ENCODE measurements around the gene GNAS.
A peak's percentile ranks its signal among the peaks of the same experiment; 100 is the strongest.

GNAS gene

DNA sequence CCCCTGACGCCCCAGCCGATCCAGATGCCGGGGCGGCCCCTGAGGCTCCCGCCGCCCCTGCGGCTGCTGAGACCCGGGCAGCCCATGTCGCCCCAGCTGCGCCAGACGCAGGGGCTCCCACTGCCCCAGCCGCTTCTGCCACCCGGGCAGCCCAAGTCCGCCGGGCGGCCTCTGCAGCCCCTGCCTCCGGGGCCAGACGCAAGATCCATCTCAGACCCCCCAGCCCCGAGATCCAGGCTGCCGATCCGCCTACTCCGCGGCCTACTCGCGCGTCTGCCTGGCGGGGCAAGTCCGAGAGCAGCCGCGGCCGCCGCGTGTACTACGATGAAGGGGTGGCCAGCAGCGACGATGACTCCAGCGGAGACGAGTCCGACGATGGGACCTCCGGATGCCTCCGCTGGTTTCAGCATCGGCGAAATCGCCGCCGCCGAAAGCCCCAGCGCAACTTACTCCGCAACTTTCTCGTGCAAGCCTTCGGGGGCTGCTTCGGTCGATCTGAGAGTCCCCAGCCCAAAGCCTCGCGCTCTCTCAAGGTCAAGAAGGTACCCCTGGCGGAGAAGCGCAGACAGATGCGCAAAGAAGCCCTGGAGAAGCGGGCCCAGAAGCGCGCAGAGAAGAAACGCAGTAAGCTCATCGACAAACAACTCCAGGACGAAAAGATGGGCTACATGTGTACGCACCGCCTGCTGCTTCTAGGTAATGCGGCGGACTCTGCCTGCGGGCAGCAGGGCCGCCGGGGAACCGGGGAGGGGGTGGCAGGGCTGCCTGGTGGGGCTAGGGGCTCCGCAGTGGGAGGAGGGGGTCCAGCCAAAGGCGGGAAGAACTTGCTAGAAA, 2.3 kb downstream of the GNAS start:
- DNase-seq = no peak

DNA sequence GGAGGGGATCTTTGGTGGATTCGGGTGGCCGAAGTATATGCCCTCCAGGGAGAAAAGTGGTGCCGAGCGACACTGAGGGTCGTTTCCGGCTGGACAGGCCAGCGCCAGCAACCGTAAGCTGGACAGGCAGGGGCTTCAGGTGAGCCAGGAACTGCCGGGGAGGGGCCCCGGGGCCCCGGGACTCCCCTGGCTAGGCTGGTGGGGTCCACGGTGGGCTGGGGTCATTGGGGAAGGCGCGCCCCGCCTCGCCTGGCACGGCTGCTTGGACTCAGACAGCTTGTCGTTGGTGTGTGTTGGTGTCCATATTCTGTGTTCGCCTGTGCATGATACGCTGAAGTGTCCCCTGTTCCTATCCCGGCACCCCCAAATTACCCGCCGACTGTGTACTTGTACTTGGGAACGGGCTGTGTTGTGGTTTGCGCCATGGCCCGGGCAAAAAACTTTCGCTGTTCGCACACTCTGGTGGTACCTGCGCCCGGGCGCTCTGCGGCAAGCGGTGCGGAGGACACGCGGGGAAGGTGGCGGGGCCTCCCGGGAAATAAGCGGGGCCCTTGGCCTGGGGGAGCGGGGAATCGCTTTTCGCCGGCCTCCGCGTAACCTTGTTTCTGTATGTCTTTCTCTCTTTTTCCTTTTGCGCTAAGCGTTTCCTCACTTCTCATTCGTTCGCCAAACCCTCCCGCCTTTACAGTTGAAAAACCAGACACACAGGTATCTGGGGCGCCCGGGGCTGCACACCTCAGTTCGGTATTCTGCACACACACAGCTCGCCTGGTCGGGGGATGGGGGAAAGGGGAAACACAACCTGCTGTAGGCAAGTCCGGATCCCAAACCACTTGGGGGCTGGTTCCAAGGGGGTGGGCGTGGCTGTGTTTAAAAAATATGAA, 3.2 kb downstream of the GNAS start:
- DNase-seq = no peak

DNA sequence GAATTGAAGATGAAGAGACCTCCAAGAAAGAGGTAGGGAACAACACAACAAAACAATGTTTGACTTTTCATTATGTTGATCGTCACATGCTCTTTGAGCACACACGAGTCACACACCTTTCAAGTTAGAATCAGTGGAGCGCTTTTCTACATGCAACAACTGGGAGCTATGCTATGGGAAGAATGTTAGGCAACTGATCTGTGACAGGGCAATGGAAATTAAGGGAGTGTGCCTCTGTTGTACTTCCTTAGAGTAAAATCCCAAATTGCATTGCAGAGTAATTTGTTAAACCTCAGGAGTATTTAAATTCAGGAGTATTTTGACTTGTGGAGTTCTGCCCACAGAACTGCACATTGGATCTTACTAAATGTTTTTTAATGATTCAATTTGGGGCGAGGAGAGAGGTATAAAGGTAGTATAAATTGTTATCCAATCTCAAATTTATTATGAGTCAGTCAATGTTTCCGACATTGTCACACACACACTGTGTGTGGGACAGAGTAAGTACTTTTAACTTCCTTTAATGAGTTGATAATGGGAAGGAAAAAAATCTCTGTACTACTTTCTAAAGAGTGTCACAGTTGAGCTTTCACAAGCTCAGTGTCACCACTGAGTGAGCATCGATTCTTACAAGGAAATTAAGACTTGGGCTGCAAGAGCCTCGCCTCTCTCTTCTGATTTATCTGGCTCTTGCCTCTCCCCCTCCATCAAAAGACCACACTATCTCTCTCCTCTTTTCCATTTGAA, 10.7 kb downstream of the GNAS start:
- DNase-seq = no peak

DNA sequence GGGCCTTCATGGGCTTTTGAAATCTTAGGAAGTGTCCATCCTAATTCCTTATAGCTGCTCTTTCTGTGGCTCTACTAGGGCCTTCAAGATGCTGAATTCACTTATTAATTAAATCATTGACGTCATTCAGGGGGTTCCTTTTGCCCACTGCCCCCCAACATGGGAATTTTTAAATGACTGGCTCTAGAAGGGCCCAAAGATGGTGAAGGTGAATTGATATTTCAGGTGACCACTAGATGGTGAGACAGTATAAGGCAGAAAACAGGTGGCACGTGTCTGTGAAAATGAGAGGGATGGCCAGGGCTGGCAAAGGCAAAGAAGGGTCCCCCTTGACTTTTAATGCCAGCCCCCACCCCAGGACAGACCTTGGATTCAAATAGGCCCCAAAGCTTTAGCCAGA, 11.8 kb downstream of the GNAS start:
- DNase-seq = no peak

DNA sequence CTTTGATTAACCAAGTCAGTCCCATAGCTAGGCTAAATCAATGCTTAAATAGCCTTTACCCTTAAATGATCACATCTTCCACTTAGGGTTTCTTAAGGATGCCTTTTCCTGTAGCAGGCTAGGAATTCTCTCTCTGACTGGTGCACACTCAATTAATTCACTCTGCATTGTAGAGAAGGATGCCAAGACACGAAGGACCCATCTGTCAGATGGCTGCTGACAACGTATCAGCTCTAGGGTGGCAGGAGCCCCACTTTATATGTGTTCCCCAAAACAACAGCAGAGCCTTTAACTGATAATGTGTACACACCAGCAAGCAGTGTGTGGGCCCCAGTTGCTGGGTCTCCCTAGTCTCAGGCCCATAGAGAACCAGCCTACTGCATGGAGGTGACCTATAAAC, 13.3 kb downstream of the GNAS start:
- no peak for DNase-seq

DNA sequence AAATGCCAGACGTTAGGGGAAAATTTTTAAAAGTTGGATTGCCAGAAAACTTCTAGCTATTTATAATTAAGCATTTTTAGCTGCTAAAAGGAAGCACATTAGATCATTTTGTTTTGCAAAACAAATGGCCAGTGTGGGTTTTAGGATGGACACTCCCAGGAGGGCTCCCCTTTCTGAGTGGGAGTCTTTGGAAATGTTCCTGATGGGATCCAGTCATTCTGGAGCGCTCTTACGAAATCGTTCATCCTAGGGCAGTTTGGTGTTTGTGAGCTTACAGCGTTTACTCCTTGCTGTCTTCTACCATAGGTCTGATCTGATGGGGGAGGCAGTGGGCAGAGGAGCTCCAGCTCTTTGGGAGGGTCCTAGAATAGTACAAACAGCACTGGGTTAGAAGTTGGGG, 14.7 kb downstream of the GNAS start:
- no peak for DNase-seq

DNA sequence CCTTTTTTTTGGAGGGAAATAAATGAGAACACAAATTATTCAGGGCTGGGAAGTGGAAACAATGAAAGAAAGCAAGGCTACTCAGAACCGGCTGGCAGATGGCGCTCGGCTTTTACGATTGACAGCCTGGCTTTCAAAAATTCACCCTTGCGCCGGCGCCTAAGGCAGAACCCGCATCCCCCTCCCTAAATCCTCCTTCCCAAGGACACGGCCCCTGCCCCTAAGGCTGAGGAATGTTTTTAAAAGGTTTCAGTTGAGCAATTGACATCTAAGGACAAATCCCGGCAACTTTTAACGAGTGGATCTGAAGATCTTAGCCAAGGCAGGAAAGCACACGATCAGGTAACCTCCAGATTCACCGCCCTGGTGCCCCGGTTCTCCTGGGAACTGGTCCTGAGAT, 16.3 kb downstream of the GNAS start:
- no peak for DNase-seq

DNA sequence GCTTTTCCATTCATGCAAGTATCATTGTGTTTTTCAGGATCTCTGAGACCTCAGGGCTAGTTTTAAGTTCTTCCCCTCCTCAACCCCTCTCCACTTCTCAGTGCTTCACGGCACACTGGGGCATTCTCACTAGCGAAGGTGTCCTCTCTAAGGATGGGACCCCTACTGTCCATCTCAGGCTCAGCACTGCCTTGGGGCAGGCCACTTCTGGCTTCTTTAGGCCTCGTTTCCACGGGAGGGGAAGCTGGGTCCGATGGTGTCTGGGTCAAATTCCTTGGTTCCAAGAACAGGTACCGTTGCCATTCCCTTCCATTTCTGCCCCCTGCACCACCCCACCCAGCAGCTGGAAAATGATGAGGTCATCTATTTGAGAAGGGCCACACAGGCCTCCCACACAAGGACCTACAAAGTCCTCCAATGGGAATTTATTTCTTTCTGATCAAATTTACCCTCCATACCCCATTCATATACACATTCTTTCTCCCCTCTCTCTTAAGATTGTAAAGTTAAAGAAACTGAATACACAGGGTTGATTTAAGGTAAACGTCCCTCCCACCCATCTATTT, 17.2 kb downstream of the GNAS start:
- DNase-seq = no peak

DNA sequence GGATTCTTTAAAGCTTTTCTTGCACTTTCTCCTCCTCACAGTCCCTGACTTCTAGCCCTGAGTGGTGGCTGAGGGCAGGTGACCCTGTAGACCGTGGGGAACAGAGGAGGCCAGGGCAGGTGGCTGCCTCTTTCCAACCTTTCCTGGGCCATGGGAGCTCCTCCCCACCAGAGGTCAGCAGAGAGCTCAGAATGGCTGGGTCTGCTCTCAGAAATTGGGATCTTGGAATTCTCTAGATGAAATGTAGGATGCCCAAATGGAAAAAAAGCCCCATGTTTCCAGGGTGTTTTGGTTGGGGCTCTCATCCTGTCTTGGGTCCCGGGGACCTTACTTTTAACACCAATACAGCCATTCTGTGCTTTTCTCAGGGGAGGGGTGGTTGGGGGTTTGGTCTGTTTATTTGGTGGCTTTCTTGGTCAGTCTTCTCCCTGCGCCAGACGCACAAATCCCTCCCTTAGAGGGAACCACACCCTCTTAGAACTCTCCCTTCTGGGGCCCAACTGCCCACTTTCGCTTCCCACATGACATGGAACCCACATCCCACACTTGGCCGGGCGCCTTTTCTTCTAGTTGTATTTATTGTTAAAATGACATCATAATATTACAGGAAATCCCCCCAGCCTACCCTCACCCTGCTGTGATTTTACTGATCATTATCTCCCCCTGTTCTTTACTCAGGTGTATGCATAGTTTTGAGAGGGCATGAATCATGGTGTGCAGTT, 17.9 kb downstream of the GNAS start:
- DNase-seq = peak; percentile 17

DNA sequence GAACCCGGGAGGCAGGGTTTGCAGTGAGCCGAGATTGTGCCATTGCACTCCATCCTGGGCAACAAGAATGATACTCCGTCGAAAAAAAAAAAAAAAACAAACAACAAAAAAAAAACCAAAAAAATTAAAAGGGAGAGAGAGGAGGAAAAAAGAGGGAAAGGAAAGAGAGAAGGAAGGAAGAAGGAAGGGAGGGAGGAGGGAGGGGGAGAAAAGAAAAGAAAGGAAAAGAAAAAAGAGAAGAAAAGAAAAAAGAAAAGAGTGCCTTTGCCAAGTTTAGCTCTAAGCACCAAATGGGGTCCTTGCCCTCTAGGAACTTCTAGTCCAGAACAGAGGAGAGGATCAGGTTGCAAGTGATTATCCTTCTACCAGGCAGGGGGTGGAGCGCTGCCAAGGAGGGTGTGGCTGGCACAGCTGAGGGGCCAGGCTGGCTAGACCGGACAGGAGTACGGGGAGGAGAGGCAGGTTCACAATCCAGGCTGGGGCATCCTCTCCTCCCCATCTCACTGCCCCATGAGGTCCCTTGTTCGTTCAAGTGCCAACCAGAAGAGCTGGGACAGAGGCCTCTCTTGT, 19.1 kb downstream of the GNAS start:
- no peak for DNase-seq

DNA sequence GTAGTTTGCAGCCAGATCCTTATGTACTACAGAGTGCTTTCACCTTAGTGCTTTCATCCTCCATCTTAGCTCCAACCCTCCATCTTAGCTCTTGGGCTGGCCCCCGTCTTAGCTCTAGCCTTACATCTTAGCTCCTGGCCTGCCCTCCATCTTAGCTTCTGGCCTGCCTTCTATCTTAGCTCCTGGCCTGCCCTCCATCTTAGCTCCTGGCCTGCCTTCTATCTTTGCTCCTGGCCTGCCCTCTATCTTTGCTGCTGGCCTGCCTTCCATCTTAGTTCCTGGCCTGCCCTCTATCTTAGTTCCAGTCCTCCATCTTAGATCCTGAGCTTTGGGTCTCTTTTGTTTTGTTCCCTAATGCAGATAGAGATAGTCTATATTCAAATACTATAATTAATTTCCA, 22.0 kb downstream of the GNAS start:
- DNase-seq = no peak

DNA sequence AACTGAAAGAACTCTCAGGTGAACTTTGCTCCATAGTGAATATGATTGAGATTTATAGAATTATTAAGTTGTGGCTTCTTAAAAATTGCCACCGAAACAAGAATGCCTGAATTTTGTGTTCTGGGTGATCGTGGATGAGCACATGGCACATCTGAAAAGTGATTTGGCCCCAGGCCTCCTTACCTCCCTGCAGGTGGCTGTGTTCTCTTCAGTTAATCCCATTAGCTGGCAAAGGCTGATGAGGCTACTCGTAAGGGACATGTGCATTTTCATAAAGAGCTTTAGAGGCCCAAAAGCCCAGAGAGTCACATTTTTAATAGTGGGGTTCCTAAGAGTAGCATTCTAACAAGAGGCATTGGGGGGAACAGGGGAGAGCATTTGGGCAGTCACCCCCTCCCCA, 22.6 kb downstream of the GNAS start:
- no peak for DNase-seq

DNA sequence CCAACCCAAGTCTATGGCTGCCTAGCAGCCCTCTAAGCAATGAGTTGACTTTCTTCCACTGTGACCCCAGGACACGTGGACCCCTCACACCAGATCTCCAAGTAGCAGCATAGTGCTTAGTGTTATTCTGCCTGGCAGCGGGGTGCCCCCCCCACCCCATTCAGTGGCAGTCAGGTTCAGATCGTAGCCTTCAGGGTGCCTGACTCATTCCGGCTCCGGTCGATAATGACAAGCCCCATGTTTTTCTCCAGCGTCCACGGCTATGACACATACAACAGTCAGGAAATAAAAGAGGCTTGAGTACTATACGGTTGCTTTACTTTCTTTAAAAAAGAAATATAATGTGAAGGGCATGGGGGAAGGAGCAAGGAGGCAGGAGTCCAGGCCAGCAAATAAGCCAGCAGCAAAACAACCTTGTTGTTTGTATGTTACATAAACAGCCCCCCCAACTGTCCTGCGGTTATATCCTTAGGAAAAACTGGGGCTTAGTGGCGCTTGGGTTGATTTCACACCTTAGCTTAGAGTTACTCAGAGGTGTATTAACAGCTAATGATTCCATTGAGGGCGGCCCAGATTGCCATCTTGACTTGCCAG, 23.1 kb downstream of the GNAS start:
- DNase-seq = no peak

DNA sequence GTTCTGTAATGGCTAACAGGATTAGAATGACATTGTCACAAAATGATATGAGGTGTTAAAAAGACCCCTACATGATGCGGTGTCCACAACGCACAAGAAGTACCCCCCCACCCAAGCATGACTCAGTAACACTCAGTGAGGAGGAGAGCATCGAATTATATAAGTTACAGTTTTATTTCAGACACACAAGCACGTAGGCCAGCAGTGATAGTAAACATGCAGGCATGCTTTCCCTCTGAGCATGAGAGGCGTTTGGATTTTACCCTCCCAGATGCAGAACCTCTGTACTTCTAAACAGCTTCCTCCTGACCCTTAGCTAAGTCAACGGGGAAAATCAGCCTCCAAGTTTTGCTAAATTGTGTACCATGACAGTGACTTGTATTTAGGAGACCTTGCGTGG, 23.9 kb downstream of the GNAS start:
- no peak for DNase-seq

DNA sequence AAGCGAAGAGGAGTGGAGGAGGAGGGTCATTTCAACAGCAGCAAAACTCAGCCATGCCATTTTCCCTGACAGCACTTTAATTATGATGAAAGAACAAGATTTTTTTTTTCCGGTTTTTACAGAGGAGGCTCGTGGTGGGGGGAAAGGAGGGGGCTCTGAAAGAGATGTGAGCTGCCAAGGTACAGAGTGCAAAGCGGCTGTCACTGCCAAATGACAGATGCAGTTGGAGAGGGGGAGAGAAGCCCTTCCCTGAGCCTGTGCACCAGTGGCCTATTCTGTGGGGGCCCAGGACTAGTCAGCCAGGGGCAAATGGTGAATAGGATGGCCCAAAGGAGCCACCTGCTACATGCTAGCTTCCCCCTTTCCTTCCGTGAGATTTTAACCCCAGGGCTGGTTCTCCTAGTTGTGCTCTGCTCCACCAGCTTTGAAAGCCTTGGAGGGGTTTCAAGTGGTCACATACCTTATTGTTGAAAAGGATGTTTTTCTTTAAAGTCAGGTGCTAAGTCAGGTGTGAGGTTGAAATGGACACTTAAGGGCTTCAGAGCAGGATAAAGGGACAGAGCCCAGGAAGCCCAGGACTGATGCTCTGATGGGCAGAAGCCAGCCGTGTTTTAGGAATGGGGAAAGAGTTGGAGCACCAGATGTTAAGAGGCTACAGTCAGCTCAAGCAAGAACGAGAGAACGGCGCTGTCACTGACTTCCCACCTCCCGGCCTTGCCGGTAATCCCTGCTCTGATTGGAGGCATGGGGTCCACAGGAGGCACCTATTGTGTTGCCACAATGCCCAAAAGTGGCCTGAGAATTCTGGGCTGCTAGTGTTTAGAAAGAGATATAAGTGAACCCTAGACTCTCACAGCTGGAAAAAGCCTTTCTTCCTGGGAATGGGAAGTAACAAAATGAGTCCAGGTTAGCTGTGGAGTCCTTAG, 24.8 kb downstream of the GNAS start:
- DNase-seq = no peak

DNA sequence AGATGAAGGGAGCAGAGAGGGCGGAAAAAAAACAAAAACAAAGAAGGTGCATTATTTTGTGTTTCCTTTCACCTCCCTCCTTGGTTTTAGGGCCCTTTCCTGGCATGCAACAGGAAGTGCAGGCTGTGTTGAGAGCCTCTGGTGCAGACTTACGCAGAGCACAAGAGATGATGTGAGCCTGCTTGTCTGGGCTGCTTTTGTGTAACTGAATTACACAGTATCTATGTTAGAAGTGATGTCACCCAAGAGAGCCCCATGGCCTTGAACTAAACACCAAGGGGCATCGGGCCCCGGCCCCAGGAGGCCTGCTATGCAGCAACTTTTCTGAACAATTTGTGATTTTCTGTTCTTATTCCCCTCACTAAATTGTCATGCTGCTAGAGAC, 25.5 kb downstream of the GNAS start:
- DNase-seq = no peak

DNA sequence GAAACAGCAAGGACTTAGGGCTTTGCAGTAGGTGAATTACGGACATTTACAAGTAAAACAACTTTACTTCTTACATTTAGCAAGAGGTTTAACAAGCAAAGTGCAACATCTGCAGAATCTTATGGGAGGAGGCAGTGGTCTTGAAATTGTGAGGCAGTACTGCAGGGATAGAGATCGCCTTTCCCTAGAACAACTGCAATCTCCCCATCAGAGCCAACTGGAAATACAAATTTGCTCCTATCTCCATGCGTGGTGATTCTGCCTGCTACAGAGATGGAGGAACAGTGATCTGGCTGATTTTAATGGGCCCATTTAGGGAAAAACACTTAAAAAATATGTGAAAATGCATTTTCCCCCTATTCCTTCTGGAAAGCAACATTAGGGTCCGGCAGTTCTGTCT, 25.9 kb downstream of the GNAS start:
- DNase-seq = no peak

DNA sequence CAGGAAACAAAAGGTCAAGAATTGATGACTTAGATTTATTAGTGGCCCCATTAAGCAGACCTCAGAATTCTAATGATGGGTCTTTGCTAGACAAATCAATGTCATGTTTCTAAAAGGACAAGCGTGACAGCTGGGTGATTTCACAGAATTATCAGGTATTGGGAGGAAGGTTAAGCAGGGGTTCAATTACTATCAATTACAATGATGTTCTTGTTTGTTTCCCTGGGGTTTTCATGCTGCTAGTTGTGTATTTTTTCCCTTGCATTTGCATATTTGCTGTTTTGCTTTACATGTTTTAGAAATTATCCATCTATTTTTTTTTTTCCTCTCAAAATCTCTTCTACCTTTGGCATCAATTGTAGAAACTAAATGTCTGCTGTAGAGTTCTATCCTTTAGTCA, 27.9 kb downstream of the GNAS start:
- DNase-seq = no peak

DNA sequence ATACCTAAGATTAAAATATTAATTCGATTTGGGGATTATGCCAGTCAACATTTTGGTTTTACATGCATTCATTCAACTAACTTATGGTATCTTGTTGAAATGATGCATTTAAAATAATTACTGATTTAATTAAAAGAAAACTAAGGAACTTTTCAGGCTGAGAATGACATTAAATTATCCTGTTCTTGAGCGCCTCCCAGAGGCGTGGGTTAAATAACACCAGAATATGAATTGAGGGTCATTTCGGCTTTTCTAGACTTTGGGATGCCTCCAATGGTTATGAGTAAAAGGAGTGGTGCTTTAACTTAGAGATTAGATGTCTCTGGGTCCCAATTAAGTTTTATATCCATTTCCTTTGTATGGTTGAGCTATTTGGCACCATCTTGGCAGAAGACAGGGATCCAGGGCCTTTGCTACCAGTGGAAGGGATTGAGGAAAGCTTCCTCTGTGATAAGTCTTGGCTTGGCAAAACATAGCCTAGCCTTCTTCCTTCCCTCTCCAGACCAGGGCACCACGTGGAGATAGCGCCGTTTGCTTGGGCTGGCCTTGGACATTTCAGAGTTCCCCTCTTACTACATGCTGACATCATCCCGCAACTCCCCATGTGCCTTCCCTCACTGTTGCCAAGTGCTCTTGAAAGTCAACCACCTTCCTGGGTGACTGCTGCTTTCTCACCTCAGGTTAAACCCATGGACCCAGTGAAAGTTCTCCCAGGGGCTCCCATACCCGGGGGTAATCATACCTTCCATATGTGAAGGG, 28.7 kb downstream of the GNAS start:
- no peak for DNase-seq

DNA sequence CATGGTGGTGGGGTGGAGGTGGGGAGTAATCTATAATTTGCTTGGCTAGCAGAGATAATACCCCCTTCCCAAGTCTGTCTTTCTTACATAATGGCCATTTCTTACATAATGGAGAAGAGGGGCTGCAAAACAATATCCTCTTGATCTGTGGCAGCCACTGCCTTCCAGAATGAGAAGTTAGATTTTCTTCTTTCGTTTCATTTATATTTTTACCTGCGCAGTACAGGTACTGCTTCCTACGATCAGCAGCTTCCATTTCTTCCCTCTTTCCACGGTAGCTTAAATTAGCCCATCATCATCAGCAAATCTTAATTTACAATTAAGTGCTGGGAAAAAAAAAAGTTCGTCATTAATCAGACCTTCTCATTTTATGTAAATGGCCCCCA, 30.2 kb downstream of the GNAS start:
- DNase-seq = no peak

All from NK-92 treated with Interleukin-12 subunit alpha and Interleukin-12 subunit beta, amount 100 ng/mL, for 24 hours (cell line).